NOMO-1 (cell line): ENCODE data around the gene HS6ST1.

Experiments used
- DNase-seq, 2 experiments: peaks; one replicate each; lab custom pipeline; 2025; ENCODE audit not compliant: unreplicated experiment in 2 of 2; lab: John Stamatoyannopoulos, UW

The HS6ST1 gene

GRCh38 chr2:128311216-128311754, 7.4 kb downstream of the HS6ST1 start:
- DNase-seq, result no peak

- no peak for DNase-seq
Observed at GRCh38 chr2:128310761-128311160, 7.9 kb downstream of the HS6ST1 start.

GRCh38 chr2:128310094-128310716, 8.5 kb downstream of the HS6ST1 start:
- no peak for DNase-seq

DNA sequence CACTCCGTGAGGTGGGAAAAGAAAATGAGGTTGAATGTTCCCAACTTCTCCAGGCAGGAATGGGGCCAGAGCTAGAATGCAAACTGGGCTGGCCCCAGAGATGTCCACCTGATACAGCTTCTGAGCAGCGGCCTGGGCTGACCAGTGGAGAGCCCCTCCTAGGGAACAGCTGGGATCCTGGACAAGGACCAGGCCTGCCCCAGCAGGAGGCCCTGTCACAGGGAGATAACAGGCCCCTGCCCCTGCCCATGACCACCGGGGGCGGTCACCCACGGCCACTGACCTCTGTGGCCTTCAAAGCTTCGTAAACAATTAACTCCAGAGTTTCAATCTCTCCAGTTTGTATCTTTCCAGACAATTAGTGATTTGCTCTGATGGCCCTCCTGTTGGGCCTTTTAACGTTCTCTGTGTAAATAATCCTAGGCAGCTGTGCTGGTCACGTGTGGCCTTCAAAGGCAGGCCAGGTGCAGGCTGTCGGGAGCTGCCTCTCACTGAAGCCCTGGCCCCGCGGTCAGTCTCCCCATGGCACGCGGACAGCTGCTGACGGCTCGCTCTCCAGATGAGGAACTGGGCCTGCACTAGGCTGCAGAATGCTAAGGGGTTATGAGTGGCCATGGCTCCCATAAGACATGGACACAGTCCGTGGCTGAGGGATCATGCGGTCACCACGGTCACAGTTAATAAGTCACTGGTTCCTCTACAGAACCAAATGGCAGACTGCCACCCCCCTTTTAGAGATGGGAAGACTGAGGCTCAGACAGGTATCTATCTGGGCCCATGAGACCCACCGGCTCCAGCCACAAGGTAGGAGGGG, 9.2 kb downstream of the HS6ST1 start:
- DNase-seq, result no peak

DNA sequence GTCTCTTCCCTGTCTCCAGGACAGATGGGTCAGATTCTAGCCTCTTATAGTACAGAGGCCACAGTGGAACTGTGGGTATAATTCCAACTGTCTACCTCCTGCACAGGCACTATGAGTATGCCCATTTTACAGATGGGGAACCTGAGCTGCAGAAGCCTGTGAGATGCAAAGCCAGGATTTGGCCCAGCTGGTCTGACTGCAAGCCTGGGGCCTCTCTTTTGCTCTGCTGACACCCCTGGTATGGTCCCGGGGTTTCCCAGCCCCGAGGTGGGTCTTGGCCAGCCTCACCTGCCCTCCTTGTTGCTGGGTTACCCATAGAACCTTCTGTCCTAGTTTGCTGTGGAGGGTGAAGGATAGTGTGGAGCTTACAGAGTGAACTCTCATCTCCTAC, 9.8 kb downstream of the HS6ST1 start:
- no peak for DNase-seq

DNA sequence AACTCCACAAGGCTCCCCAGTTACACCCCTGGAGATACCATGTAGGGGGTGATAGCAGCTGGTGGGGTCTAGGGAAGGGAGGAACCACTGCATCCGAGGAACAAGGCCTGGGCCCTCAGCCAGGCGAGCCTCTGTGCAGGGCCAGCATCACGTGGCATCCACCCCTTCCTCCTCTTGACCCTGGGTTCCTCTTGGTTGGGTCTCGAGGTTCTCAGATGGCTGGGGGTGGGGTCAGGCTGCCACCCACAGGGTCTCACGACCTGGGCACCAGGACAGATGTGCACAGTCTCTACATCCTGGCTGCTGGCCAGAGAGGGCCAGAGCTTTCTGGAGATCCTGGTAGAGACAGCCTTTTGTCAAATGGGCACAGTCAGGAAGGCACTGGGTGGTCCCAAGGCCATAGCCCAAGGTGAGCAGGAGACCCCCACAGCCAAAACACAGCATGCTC, 10.4 kb downstream of the HS6ST1 start:
- no peak for DNase-seq

DNA sequence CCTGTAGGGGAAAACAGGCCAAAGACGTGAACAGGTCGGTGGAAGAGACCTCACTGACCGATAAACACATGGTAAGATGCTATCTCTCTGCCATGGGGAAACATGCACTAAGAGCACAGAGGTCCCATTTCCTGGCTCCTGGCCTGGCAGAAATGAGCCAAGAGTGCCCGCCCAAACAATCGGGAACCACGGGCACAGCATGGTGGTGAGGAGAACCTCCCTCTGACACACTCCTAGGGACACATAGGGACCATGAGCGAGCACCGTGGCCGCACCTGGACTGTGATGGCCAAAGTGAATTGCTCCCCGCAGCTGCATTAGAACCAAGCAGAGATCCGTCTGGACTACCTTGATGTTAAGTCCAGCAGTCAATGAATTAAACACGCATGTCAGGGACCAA, 11.1 kb downstream of the HS6ST1 start:
- no peak for DNase-seq

DNA sequence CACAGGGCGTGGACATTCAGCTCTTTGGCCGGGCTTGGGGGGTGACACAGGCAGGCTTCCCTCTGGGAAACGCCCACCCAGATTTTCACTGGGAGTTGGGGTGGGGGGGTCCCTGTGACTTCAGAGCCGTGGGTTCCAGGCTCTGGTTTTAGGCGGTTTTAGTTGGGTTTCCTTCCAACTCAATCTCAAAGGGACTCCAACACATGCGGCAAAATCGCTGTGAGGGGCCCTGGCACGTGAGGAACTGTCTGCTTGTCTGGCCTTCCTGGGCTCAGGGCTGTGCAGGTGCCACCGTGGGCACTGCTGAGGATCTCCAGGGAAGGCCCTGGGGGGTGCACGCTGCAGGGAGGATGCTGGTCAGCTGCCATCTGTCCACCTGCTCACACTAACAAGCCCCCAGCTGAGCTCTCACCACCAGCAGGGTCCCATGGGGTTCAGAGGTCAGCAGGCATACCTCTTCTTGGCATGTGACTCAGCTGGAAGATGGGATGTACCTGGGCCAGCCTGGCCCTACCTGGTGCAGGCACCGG, 11.7 kb downstream of the HS6ST1 start:
- no peak for DNase-seq

- DNase-seq, result no peak
Observed at GRCh38 chr2:128306081-128306930, 12.4 kb downstream of the HS6ST1 start.

DNA sequence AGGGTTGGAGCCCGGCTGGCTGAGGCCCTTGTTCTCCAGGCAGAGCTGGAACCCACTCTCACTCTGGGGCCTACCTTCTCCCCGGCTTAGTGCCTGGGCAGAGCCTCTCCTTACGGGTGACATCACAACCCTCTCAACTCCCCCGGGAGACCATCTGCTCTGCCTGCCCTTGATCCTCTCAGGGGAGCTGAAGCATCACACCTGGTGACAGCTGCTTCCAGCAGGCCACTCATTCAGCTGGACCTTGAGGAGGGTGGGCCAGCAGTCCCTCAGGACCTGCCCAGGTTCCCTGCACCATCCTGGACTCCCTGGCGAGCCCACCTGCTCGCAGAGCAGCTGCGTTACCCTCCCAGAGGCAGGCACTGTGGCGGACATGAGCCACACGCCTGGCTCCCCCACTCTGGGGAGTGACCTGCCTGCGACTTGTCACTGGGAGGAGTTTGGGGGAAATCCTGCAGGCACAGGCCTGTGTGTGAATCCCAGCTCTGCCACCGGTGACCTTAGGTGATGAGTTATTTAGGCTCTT, 13.1 kb downstream of the HS6ST1 start:
- no peak for DNase-seq

DNA sequence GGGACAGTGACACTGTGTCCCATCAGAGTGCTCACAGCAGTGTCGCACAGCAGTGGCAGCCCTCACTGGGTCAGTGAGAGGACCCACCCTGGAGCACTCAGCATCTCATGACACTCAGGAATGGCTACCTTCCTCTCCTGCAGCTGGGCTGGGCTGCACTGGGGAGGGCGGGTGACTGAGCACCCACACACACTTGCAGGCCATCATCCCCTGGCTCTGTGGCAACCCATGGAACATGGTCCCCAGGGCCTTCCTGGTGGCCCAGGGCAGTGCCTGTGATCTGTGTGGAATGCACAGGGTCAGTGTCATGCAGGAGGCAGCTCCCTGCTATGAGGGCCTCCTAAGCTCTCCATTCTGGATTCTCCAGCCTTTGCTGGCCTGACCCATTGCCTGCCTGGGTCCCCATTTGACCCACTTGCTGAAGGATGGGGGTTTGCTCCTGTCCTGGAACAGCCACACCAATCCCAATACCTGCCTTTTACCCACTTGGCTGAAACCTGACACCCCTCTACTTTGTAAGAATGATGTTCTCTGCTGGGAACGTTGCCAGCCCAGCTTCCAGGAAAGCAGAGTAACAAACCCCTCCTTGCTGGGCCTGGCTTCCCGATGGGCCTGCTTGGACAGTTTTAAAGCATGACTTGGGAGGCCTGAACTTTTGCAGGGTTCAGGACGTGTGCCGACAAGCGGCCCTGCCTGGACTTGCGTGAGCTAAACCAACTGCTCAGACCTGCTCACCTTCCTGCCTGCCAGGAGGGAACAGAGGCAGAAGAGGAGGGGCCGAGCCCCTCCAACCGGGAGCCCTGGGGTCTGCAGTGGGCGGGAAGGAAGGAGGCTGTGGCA, 13.7 kb downstream of the HS6ST1 start:
- DNase-seq, result no peak

DNA sequence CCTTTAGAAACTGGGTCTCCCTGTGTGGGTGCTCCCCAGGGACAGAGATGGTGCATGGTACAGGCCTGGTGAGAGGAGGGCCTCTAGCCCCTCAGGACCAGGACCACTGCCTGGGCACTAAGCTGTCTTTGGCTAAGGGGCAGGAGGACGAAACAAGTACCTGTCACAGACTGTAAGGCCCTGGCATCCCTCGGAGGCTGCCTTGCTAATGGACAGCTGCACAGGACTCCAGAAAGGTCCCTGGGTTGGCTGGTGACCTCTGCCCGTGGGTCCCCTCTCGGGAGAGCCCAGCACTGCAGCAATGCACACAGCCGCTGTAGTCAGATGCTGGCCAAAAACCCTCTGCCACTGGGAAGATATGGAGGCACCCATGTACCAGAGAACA, 14.3 kb downstream of the HS6ST1 start:
- no peak for DNase-seq

GRCh38 chr2:128303911-128304310, 14.8 kb downstream of the HS6ST1 start:
- no peak for DNase-seq

DNA sequence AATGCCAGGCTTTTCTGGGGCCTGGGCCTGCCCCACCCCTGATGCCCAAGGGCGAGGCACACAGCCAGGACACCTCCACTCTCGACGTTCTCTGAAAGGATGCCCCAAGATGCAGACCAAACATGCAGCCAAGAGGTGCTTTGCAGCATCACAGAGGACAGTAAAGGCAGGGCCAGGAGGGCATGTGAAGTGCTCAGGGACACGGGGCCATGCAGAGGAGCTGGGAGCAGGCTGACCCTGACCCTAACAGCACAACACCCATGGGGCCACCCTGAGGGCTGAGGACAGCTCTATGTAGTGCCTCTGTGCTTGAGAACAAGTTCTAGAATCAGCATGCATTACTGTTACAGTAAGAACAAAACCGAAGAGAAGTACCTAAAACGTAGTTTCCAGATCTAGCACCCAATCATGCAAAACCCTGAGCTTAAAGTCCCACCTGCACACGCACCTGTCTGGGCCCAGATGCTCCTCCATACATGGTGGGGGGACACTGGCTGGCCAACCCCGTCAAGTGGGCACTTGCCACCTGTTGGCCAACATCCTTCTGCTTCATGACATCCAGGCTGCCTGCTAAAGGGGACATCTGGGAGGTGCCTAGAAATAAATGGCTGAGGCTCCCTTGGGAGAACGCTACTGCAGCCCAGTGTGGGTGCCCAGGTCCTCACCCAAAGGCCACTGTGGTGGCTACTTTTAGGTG, 15.4 kb downstream of the HS6ST1 start:
- DNase-seq, result no peak

DNA sequence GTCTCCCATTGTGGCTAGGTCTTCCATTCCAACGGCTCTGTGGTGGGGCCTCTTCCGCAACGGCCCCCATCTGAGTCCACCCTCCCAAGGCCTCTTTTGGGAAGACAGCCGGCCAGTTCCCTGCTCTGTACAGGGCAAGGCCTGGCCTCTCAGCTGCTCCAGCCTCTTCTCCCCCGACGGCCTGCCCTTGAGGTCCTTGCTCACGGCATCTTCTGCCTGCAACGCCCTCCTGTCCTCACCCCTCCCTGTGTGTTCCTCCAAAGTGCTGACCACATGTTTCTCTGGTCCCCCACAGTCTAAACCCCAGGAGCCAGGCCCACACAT, 16.0 kb downstream of the HS6ST1 start:
- DNase-seq, result no peak

DNA sequence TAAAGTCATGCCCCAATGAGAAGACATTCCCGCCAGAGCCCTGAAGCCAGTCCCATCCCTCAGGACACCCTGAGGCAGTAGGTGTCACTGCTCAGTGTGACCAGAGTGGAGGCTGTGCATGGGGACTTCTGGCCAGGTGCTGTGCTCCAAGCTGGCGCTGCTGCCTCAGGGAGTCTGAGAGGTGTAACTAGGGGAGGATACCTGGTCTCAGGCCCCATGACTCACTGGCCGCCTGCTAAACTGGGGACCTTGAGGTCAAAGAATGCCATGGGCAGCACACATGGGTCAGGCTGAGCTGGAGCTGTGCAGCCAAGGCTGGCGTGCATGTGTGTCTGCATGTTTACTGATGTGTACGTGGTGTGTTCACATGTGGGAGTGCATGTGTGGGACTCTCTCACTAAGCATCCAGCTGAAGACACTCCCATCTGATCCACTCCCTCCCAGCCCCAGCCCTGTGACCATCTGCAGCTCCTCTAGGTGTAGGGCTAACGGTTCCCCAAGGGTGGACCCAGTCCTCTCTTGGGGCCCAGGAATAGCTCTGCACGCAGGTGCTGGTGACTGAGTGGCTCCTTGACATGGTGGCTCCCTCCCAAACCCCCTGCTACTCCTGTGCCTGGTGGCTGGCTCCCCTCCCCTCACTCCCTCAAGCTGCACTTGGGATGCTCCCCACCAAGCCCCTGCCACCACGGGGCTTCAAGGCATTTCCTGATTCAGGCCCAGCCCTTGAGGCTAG, 16.5 kb downstream of the HS6ST1 start:
- DNase-seq, result no peak

GRCh38 chr2:128301501-128301966, 17.1 kb downstream of the HS6ST1 start:
- no peak for DNase-seq

GRCh38 chr2:128301021-128301420, 17.6 kb downstream of the HS6ST1 start:
- DNase-seq, result no peak
